OCI-LY7 (cell line): ENCODE results near the gene SYT2. TPM values are rescaled to one million over a fixed set of nuclear protein-coding genes. Genes with fewer than 3 reads are reported as not detected.

Experiments used
- BruUV-seq: library from RNA; stranded (reverse); fragments of 400-500 nt; replicated peaks from 2 replicates; lab custom pipeline; 2021; lab: Mats Ljungman, UMichigan
- CTCF ChIA-PET: fragments of 300-600 bp; sonication (Branson Sonifier 250); formaldehyde crosslinking; loops from one replicate; lab custom pipeline; 2022; ENCODE audit warnings: antibody characterized with exemption; ENCODE audit not compliant: unreplicated experiment; lab: Charles Lee
- POLR2A ChIA-PET: fragments of 300-600 bp; sonication (Branson Sonifier 250); formaldehyde crosslinking; loops from one replicate; lab custom pipeline; 2022; ENCODE audit warnings: antibody characterized with exemption; lab: Charles Lee
- DNase-seq: peaks from one replicate; pipeline ENCODE4 v3.0.0-alpha.2; 2015; ENCODE audit warnings: low spot score
- H2AFZ ChIP-seq: fragments of 200-600 bp; sonication (generic), shearing (Covaris generic); 2 replicates; pipeline ENCODE4 v1.6.1; 2014; ENCODE audit warnings: mild to moderate bottlenecking, antibody characterized with exemption, low read length, moderate library complexity
- H3K27ac ChIP-seq: fragments of 200-600 bp; sonication (generic); 2 replicates; pipeline ENCODE4 v1.5.1; 2014; ENCODE audit warnings: mixed run types, low read depth, mild to moderate bottlenecking, moderate library complexity, low read length, inconsistent platforms; ENCODE audit not compliant: poor library complexity, severe bottlenecking
- H3K36me3 ChIP-seq: fragments of 200-600 bp; sonication (generic); 2 replicates; pipeline ENCODE4 v1.6.1; 2014; ENCODE audit warnings: mild to moderate bottlenecking, antibody characterized with exemption, low read length, moderate library complexity, mixed read lengths; ENCODE audit not compliant: insufficient read depth
- H3K4me1 ChIP-seq: fragments of 200-600 bp; sonication (generic); 2 replicates; pipeline ENCODE4 v1.5.1; 2014; ENCODE audit warnings: mild to moderate bottlenecking, low read length; ENCODE audit not compliant: insufficient read depth, poor library complexity, severe bottlenecking
- H3K4me2 ChIP-seq: fragments of 200-600 bp; sonication (generic); 2 replicates; pipeline ENCODE4 v1.6.1; 2014; ENCODE audit warnings: mild to moderate bottlenecking, low read length
- H3K4me3 ChIP-seq: fragments of 200-600 bp; sonication (generic); 2 replicates; pipeline ENCODE4 v1.5.1; 2014; ENCODE audit warnings: mild to moderate bottlenecking, low read depth, low read length; ENCODE audit not compliant: poor library complexity, severe bottlenecking
- H3K79me2 ChIP-seq: fragments of 200-600 bp; sonication (generic); 2 replicates; pipeline ENCODE4 v1.6.1; 2016; ENCODE audit warnings: low read depth, mild to moderate bottlenecking, low read length, moderate library complexity, mixed read lengths; ENCODE audit not compliant: insufficient read depth
- H3K9me2 ChIP-seq: fragments of 200-600 bp; sonication (generic); 2 replicates; pipeline ENCODE4 v1.6.1; 2016; ENCODE audit warnings: mild to moderate bottlenecking, low read length, mixed read lengths; ENCODE audit not compliant: insufficient read depth
- H3K9me3 ChIP-seq: fragments of 200-600 bp; sonication (generic); 2 replicates; pipeline ENCODE4 v1.6.1; 2014; ENCODE audit warnings: mild to moderate bottlenecking, mixed run types, low read length, mixed read lengths
- H4K20me1 ChIP-seq: fragments of 200-600 bp; sonication (generic); 2 replicates; pipeline ENCODE4 v1.6.1; 2014; ENCODE audit warnings: mild to moderate bottlenecking, antibody characterized with exemption, low read length, moderate library complexity, mixed read lengths; ENCODE audit not compliant: insufficient read depth
- intact Hi-C: fragments of 100-400 bp; cut with micrococcal nuclease; formaldehyde crosslinking; loops from one replicate; pipeline ENCODE4 v1.10.0; 2022; ENCODE audit not compliant: unreplicated experiment
- total RNA-seq, 2 experiments: library from RNA; depleted of rRNA in 1 of 2; stranded (reverse); fragments of >200 nt in 1 of 2; shearing (Covaris generic) in 1 of 2; gene quantifications; 2 replicates each; pipeline ENCODE4 v1.2.3, GENCODE V29; 2014 to 2022
- TF ChIP-seq, protein P1 (sequence below): fragments of 200-600 bp; sonication (generic); conservative IDR thresholded peaks from 2 replicates; pipeline ENCODE4 v1.5.1; 2014; ENCODE audit warnings: mild to moderate bottlenecking, antibody characterized with exemption, low read length, moderate library complexity, mixed read lengths

Gene SYT2
- total RNA-seq, 2 experiments from 2014 or later, result not detected

DNA sequence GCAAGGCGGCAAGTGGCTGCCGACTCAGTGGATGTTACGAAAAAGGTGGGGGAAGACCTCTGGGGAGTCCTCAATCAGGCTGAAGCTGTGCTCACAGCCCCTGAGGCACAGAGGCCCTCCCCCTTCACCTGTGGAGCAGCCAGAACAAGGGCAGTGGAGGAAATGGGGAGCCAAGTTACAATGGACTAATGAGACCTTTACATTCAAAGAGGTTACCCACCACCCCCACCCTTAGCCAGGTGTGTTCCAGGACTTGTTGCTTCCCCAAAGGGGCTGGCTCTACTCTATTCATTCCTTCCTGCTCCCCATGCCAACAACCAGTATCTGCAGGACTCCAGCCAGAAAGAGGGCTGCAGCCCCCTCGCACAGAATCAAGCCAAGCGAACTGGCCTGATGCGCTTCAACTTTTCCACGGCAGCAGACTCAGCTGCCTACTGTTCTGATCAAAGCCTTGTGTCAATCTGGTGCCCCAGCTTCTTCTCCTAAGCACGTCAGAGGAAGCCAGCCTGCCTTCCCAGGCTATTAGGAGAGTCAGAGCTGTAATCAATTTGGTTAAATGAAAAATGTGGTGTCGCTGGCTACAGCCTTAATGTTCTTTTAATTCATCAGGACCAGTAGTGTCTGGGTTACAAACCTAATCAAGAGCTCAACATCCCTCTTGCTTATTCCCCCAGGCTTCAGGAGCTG, 1.8 kb upstream of the SYT2 start:
- Histone ChIP-seq H3K27ac (no peak overlapping the region), H2AFZ (no peak overlapping the region), H3K79me2 (no peaks in the 10 kb centered on the region), H3K36me3 (no peaks in the 10 kb centered on the region), H3K9me3 (no peaks in the 10 kb centered on the region), H3K4me2 (no peak overlapping the region), H3K4me1 (no peaks in the 10 kb centered on the region), H3K4me3 (no peak overlapping the region), H3K9me2 (no peaks in the 10 kb centered on the region), H4K20me1 (no peaks in the 10 kb centered on the region)
- TF ChIP-seq, protein P1, sequence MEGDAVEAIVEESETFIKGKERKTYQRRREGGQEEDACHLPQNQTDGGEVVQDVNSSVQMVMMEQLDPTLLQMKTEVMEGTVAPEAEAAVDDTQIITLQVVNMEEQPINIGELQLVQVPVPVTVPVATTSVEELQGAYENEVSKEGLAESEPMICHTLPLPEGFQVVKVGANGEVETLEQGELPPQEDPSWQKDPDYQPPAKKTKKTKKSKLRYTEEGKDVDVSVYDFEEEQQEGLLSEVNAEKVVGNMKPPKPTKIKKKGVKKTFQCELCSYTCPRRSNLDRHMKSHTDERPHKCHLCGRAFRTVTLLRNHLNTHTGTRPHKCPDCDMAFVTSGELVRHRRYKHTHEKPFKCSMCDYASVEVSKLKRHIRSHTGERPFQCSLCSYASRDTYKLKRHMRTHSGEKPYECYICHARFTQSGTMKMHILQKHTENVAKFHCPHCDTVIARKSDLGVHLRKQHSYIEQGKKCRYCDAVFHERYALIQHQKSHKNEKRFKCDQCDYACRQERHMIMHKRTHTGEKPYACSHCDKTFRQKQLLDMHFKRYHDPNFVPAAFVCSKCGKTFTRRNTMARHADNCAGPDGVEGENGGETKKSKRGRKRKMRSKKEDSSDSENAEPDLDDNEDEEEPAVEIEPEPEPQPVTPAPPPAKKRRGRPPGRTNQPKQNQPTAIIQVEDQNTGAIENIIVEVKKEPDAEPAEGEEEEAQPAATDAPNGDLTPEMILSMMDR, result no peak
- POLR2A ChIA-PET, result no interaction called here
- CTCF ChIA-PET, result no interaction called here
- no peak for DNase-seq
- intact Hi-C loops, result no loop called here
- no TSS peak for BruUV-seq

DNA sequence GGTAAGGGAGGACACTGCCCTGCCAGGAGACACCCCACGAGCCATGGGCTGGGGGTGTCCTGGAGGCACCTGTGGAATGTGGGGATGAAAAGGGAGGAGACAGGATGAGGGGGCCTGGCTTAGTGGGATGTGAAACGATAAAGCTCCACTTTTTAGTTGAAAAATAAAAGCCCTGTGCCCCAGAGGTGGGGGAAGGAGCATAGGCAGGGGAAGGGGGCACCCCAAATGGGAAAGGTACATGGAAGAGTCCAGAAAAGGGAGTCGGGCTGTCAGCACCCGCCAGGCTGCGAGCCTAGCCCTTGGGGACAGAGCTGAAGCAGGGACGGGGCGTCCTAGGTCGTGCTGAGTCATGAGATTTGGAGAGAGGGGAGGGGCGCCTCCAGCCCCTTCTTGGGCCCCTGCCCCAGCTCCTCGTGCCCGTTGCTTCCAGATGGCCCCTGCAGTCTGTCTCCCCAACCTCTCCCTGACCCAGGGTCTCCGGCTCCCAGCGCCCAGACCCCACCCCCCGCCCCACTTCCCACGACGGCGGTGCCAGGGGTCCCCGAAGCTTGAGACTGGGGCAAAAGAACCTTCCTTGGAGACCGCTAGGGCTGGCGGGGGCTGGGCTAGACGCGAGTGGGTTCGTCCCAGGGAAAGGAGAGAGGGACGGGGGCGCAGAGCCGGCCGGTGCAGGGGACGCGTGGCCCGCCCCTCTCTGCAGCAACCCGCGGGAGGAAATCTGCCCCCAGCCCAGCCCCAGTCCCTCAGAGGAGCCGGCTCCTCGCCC, 795 bp downstream of the SYT2 start:
- Histone ChIP-seq H3K4me2 (no peak overlapping the region), H4K20me1 (no peaks in the 10 kb centered on the region), H3K79me2 (no peaks in the 10 kb centered on the region), H3K4me3 (no peak overlapping the region), H3K27ac (no peak overlapping the region), H3K9me2 (no peaks in the 10 kb centered on the region), H3K4me1 (no peaks in the 10 kb centered on the region), H3K36me3 (no peaks in the 10 kb centered on the region), H2AFZ (no peak overlapping the region), H3K9me3 (no peaks in the 10 kb centered on the region)
- TF ChIP-seq, protein P1, result no peak
- no peak for DNase-seq
- ChIA-PET POLR2A (interaction anchor here (0.7 kb wide), 1 partner anchor 10 kb away, joined by 3 read pairs; no protein-coding TSS in a partner anchor), CTCF (no interaction called here)
- no TSS peak for BruUV-seq
- intact Hi-C loops, result no loop called here
